SU-DHL-6 (cell line): Measurements from ENCODE around the gene PPP2R2C.

Experiments used
- H2AFZ ChIP-seq: fragments of 200-600 bp; sonication (generic); 2 replicates; pipeline ENCODE4 v1.6.1; 2014; ENCODE audit warnings: low read depth, mild to moderate bottlenecking, moderate library complexity, mixed read lengths, antibody characterized with exemption, low read length; ENCODE audit not compliant: severe bottlenecking
- H3F3A ChIP-seq: fragments of 200-600 bp; shearing (Covaris generic); 2 replicates; pipeline ENCODE4 v1.6.0; 2016; ENCODE audit warnings: antibody characterized with exemption, mild to moderate bottlenecking; ENCODE audit not compliant: insufficient read depth
- H3K27ac ChIP-seq: fragments of 200-600 bp; sonication (generic); 2 replicates; pipeline ENCODE4 v1.5.1; 2016; ENCODE audit warnings: low read depth, mild to moderate bottlenecking, low read length, moderate library complexity, mixed read lengths
- H3K27me3 ChIP-seq: fragments of 200-600 bp; sonication (generic), shearing (Covaris generic); 2 replicates; pipeline ENCODE4 v1.6.0; 2014; ENCODE audit warnings: mild to moderate bottlenecking, low read length
- H3K36me3 ChIP-seq: fragments of 200-600 bp; sonication (generic); 2 replicates; pipeline ENCODE4 v1.6.1; 2014; ENCODE audit warnings: mild to moderate bottlenecking, low read length, mixed read lengths
- H3K4me2 ChIP-seq: fragments of 300-600, 200-600 bp; shearing (Covaris generic), sonication (generic); 2 replicates; pipeline ENCODE4 v1.6.0; 2014; ENCODE audit warnings: low read length, low read depth, mild to moderate bottlenecking; ENCODE audit not compliant: poor library complexity, severe bottlenecking
- H3K4me3 ChIP-seq: fragments of 200-600 bp; sonication (generic); 2 replicates; pipeline ENCODE4 v1.5.1; 2014; ENCODE audit warnings: antibody characterized with exemption, low read length, mild to moderate bottlenecking, mixed read lengths; ENCODE audit not compliant: insufficient read depth, poor library complexity, severe bottlenecking
- H3K79me2 ChIP-seq: fragments of 200-600 bp; sonication (generic); 2 replicates; pipeline ENCODE4 v1.6.1; 2014; ENCODE audit warnings: mild to moderate bottlenecking, low read length, moderate library complexity; ENCODE audit not compliant: insufficient read depth
- H3K9ac ChIP-seq: fragments of 200-600 bp; sonication (generic); 2 replicates; pipeline ENCODE4 v1.7.0; 2014; ENCODE audit warnings: mild to moderate bottlenecking, low read length
- H3K9me2 ChIP-seq: fragments of 200-600 bp; sonication (generic); replicated peaks from 2 replicates; pipeline ENCODE4 v1.6.1; 2014; ENCODE audit warnings: low read length; ENCODE audit not compliant: insufficient read depth
- H3K9me3 ChIP-seq: fragments of 200-600 bp; sonication (generic); 2 replicates; pipeline ENCODE4 v1.6.1; 2014; ENCODE audit warnings: low read length, mixed read lengths; ENCODE audit not compliant: insufficient read depth
- H4K20me1 ChIP-seq: fragments of 200-600 bp; sonication (generic); 2 replicates; pipeline ENCODE4 v1.6.1; 2014; ENCODE audit warnings: low read depth, mild to moderate bottlenecking, antibody characterized with exemption, low read length, moderate library complexity, mixed read lengths
- EZH2phosphoT487 ChIP-seq: fragments of 200-600 bp; sonication (generic), shearing (Covaris generic); conservative IDR thresholded peaks from 2 replicates; pipeline ENCODE4 v1.6.1; 2018; ENCODE audit warnings: mild to moderate bottlenecking, antibody characterized with exemption, low read length, moderate library complexity, mixed read lengths
- TF ChIP-seq, protein P1 (sequence below): fragments of 200-600 bp; sonication (generic); IDR thresholded peaks from one replicate; pipeline ENCODE4 v1.5.1; 2017; ENCODE audit warnings: antibody characterized with exemption, mild to moderate bottlenecking, low read length, moderate library complexity; ENCODE audit not compliant: insufficient read depth, poor library complexity, severe bottlenecking

PPP2R2C gene

DNA sequence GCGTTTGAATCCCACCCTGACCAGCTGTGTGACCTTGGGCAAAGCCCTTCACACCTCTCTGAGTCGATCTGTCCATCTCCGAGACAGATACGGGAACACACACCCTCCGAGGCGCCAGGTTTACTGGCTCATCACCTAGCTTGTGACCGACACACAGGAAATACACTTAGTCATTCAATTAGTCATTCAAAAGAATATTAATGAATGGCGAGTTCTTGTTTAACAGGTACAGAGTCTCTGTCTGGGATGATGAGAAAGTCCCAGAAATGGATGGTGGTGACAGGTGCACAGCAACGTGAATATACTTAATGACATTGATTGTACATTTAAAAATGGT, 80.6 kb downstream of the PPP2R2C start:
- Histone ChIP-seq H3K4me3 (no peak overlapping the region), H3K27me3 (no peaks in the 10 kb centered on the region), H3K36me3 (no peaks in the 10 kb centered on the region), H3K79me2 (no peaks in the 10 kb centered on the region), H4K20me1 (no peaks in the 10 kb centered on the region), H3K4me2 (no peak overlapping the region), H3K9ac (no peak overlapping the region), H3K9me2 (no peaks in the 10 kb centered on the region), H3F3A (no peaks in the 10 kb centered on the region), H3K9me3 (no peaks in the 10 kb centered on the region), H2AFZ (no peak overlapping the region), H3K27ac (no peak overlapping the region)
- TF ChIP-seq, protein P1, sequence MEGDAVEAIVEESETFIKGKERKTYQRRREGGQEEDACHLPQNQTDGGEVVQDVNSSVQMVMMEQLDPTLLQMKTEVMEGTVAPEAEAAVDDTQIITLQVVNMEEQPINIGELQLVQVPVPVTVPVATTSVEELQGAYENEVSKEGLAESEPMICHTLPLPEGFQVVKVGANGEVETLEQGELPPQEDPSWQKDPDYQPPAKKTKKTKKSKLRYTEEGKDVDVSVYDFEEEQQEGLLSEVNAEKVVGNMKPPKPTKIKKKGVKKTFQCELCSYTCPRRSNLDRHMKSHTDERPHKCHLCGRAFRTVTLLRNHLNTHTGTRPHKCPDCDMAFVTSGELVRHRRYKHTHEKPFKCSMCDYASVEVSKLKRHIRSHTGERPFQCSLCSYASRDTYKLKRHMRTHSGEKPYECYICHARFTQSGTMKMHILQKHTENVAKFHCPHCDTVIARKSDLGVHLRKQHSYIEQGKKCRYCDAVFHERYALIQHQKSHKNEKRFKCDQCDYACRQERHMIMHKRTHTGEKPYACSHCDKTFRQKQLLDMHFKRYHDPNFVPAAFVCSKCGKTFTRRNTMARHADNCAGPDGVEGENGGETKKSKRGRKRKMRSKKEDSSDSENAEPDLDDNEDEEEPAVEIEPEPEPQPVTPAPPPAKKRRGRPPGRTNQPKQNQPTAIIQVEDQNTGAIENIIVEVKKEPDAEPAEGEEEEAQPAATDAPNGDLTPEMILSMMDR: no peak
- no peak for TF ChIP-seq EZH2phosphoT487

DNA sequence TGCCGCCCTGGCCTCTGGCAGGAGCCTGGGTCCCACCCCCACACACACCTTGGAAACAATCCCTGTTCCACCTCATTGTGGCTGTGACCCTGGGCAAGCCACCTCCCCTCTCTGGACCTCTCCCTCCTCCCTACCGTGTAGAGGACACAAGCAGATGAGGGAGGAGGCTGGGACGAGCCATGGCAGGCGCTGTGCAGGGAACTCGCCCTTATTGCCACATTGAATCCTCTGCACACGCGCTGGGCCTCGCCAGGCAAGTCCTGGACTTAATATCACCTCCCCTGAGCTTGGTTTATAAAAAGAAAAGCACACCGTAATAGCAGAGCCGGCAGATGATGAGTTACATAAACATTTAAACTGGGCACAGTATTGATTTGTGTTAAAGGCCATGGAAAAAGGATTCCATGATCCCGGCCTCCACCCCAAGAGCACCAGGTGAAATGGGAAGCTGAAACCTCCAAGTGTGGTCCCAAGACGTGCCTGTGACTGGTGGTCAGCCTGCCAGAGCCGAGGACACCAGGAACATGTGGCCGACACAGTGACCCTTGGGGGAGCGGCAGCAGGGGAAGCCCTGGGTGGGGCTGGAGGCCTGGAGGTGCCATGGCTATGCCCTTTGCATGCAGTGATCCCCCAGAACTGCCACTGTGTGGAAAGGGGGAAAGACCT, 81.1 kb downstream of the PPP2R2C start:
- no peak overlapping the region for H3K4me3 ChIP-seq
- H3K4me2 ChIP-seq: no peak overlapping the region
- H3F3A ChIP-seq: no peaks in the 10 kb centered on the region
- H3K9ac ChIP-seq: no peak overlapping the region
- H2AFZ ChIP-seq: no peak overlapping the region
- no peaks in the 10 kb centered on the region for H3K27me3 ChIP-seq
- no peak overlapping the region for H3K27ac ChIP-seq
- H4K20me1 ChIP-seq: no peaks in the 10 kb centered on the region
- no peaks in the 10 kb centered on the region for H3K9me3 ChIP-seq
- no peaks in the 10 kb centered on the region for H3K36me3 ChIP-seq
- no peaks in the 10 kb centered on the region for H3K9me2 ChIP-seq
- no peak for TF ChIP-seq EZH2phosphoT487
- TF ChIP-seq, protein P1: no peak
- no peaks in the 10 kb centered on the region for H3K79me2 ChIP-seq

DNA sequence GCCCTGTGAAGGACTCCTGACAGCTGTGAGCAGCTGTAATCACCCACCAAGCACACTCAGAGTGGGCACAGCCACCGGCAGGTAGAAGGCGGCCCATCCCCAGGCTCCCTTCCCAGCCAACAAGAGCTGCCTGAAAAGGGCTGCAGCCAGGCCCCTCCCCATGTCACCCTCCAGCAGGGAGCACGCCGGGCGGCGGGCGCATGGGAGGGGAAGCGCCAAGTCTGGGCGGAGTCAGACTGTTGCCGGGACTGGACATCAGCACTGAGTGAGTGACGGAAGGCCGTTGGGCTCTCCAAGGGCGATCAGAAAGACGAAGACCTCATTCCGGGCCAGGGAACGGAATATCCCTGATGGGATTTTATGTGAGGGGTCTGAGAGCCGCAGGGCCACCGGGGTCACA, 82.1 kb downstream of the PPP2R2C start:
- no peaks in the 10 kb centered on the region for H3K36me3 ChIP-seq
- no peaks in the 10 kb centered on the region for H3K9me2 ChIP-seq
- no peaks in the 10 kb centered on the region for H3K27me3 ChIP-seq
- no peak overlapping the region for H3K9ac ChIP-seq
- no peak overlapping the region for H2AFZ ChIP-seq
- no peaks in the 10 kb centered on the region for H3K79me2 ChIP-seq
- H3F3A ChIP-seq: no peaks in the 10 kb centered on the region
- H3K4me2 ChIP-seq: no peak overlapping the region
- TF ChIP-seq EZH2phosphoT487: no peak
- TF ChIP-seq, protein P1: no peak
- H3K27ac ChIP-seq: no peak overlapping the region
- H4K20me1 ChIP-seq: no peaks in the 10 kb centered on the region
- no peak overlapping the region for H3K4me3 ChIP-seq
- no peaks in the 10 kb centered on the region for H3K9me3 ChIP-seq
